ENCODE data around the gene PSMB10. TPM values are rescaled to one million over a fixed set of nuclear protein-coding genes. Genes with fewer than 3 reads are reported as not detected.
A peak's percentile ranks its signal among the peaks of the same experiment; 100 is the strongest.

The PSMB10 gene
- total and polyA plus RNA-seq, 2 donors (not counting 3 experiments of a cell fraction or from before 2014, with no cell fraction given) = 40.8 to 54.7 TPM

DNA sequence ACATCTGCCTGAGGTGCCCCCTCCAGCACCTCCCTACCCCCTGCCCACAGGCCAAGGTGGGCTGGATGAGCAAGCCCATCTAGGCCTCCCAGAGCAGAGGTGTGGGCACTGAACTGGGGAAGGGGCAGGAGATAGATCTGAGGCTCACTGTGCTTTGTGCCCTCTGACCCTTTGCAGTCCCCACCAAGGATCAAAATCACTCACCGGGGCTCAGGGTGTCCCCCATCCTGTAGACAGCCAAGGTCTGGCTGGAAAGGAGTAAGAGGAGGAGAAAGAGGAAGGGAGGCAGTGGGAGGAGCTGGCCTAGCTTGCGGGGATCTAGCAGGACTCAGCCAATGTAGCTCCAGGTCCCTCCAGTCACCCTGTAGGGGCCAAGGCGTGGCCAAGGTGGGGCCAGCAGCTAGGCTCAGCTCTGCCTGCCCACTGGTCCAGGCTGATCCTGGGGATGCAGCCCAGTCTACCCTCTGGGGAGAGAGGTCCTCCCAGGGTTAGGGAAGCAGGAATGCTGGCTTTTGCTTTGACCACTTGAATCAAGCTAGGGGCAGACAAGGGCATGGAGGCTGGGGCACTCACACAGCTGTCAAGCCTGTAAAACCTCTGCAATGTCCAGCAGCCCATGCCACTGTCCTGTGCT, 30.0 kb upstream of the PSMB10 start:
- H3K4me2 ChIP-seq (ENCODE audit: insufficient read depth, low read length) = peak overlapping the region; percentile 77
- peak; percentile 29 for DNase-seq (ENCODE audit: low read depth, low spot score)
- peak overlapping the region in 2 of 3 experiments; percentile 96 to 97 for H3K4me3 ChIP-seq (replicated peaks in 1 of 3; ENCODE audit: insufficient read depth in 1 of 3, low read depth in 1 of 3, low read length in 3 of 3)
- peak overlapping the region; percentile 10 for H3K27ac ChIP-seq (ENCODE audit: insufficient read depth, low read depth, low read length)
- H3K9me3 ChIP-seq (replicated peaks; ENCODE audit: control insufficient read depth, insufficient read depth, low read length) = no peaks in the 10 kb centered on the region
- POLR2A ChIA-PET = interaction anchor here (0.6 to 1.1 kb wide), 3 partner anchors 31 to 487 kb away, joined by 3 to 5 read pairs (median 4); no protein-coding TSS in a partner anchor
- H3K9me1 ChIP-seq (replicated peaks; ENCODE audit: control insufficient read depth, extremely low read depth, insufficient read depth, low read length) = no peaks in the 10 kb centered on the region
- peaks cover 22% of the 10 kb centered on the region for H3K4me1 ChIP-seq (ENCODE audit: control insufficient read depth, extremely low read depth, insufficient read depth, low read length)
- CTCF ChIA-PET = interaction anchor here (1.0 to 2.2 kb wide), 5 partner anchors 24 to 74 kb away, joined by 3 to 13 read pairs (median 5); partner anchors contain the start of gene PSMB10
- no peaks in the 10 kb centered on the region for H3K27me3 ChIP-seq (ENCODE audit: control insufficient read depth in 2 of 2, insufficient read depth in 2 of 2, low read length in 2 of 2)
- H3K79me2 ChIP-seq (ENCODE audit: control insufficient read depth, insufficient read depth, low read length) = peaks cover 52% of the 10 kb centered on the region
- dilution Hi-C loops (cut with MboI; ENCODE audit: extremely low pct_ligation_motif_present, low sequenced_read_pairs) (no loop called here), intact Hi-C loops (cut with micrococcal nuclease) (no loop called here)
- H3K36me3 ChIP-seq (ENCODE audit: control insufficient read depth in 2 of 2, extremely low read depth in 1 of 2, insufficient read depth in 2 of 2, low read length in 2 of 2) = peaks cover 2 to 10% of the 10 kb centered on the region in 2 experiments
- no peak for TF ChIP-seq JUN (IDR thresholded peaks at IDR 0.05; ENCODE audit: borderline replicate concordance, insufficient read depth, insufficient read length, low read depth)
- TF ChIP-seq, protein P1, sequence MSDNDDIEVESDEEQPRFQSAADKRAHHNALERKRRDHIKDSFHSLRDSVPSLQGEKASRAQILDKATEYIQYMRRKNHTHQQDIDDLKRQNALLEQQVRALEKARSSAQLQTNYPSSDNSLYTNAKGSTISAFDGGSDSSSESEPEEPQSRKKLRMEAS (IDR thresholded peaks at IDR 0.05; ENCODE audit: insufficient read depth, insufficient read length) = no peak
- TF ChIP-seq GATA2 (IDR thresholded peaks at IDR 0.05; ENCODE audit: insufficient read depth, insufficient read length, low read depth, low read length) = no peak
- TF ChIP-seq, protein P2, sequence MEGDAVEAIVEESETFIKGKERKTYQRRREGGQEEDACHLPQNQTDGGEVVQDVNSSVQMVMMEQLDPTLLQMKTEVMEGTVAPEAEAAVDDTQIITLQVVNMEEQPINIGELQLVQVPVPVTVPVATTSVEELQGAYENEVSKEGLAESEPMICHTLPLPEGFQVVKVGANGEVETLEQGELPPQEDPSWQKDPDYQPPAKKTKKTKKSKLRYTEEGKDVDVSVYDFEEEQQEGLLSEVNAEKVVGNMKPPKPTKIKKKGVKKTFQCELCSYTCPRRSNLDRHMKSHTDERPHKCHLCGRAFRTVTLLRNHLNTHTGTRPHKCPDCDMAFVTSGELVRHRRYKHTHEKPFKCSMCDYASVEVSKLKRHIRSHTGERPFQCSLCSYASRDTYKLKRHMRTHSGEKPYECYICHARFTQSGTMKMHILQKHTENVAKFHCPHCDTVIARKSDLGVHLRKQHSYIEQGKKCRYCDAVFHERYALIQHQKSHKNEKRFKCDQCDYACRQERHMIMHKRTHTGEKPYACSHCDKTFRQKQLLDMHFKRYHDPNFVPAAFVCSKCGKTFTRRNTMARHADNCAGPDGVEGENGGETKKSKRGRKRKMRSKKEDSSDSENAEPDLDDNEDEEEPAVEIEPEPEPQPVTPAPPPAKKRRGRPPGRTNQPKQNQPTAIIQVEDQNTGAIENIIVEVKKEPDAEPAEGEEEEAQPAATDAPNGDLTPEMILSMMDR (IDR thresholded peaks at IDR 0.05; ENCODE audit: extremely low read depth in 1 of 2, insufficient read depth in 1 of 2, low read depth in 1 of 2, low read length in 2 of 2) = no peak
- TF ChIP-seq EZH2 (IDR thresholded peaks at IDR 0.05; ENCODE audit: borderline replicate concordance, low read depth, low read length, severe bottlenecking) = no peak
- TF ChIP-seq POLR2A (IDR thresholded peaks at IDR 0.05; ENCODE audit: low read depth, low read length) = no peak
- TF ChIP-seq FOS (IDR thresholded peaks at IDR 0.05; ENCODE audit: borderline replicate concordance, insufficient read depth, low read length) = no peak
- TF ChIP-seq MYC (IDR thresholded peaks at IDR 0.05; ENCODE audit: low read depth, low read length) = no peak
- no peak for TF ChIP-seq POLR2AphosphoS5 (IDR thresholded peaks at IDR 0.05; ENCODE audit: insufficient read depth, low read depth, low read length)
- no TSS peak for BruUV-seq (replicated peaks)
- peak; percentile 80 for FAIRE-seq
- H4K20me1 ChIP-seq (replicated peaks; ENCODE audit: control insufficient read depth, extremely low read depth, insufficient read depth, low read length) = no peaks in the 10 kb centered on the region
- peak overlapping the region; percentile 2 for H3K9ac ChIP-seq (replicated peaks; ENCODE audit: extremely low read depth, insufficient read depth, low read length)
- no peak overlapping the region for H2AFZ ChIP-seq (ENCODE audit: low read depth, low read length)

Measured in endothelial cell of umbilical vein (primary cell).